K562 (cell line): ENCODE results near the gene CAPN14. TPM values are rescaled to one million over a fixed set of nuclear protein-coding genes. Genes with fewer than 3 reads are reported as not detected.

Experiments
- ATAC-seq: fragments of 200-7000 bp; cut with Tn5 transposase; 3 replicates; pipeline ENCODE4 v1.9.1; 2020; ENCODE audit warnings: moderate library complexity
- BruUV-seq: library from RNA; stranded (reverse); fragments of 400-500 nt; replicated peaks from 2 replicates; lab custom pipeline; 2021; lab: Mats Ljungman, UMichigan
- CTCF ChIA-PET: fragments of 300-600 bp; formaldehyde crosslinking; extraction: SDS; loops from one replicate; lab custom pipeline; 2021; ENCODE audit warnings: low intra/inter-chr PET ratio; lab: Yijun Ruan, JAX
- POLR2A ChIA-PET: fragments of 300-600, 350-650 bp; sonication (Branson Sonifier 250); formaldehyde crosslinking; extraction: SDS; loops from one replicate; lab custom pipeline; 2021; ENCODE audit warnings: antibody characterized with exemption, inconsistent platforms; lab: Yijun Ruan, JAX
- DNase-seq, 4 experiments: peaks; one replicate each; pipeline versions ENCODE4 v3.0.0 to v3.0.0-alpha.2; 2011 to 2018; ENCODE audit warnings: low spot score in 3 of 4, mixed read lengths in 3 of 4; ENCODE audit errors: extremely low read depth in 1 of 4
- FAIRE-seq: peaks from 2 replicates; lab custom pipeline; 2011; peaks lifted over from hg19 to GRCh38; lab: Jason Lieb, UNC
- H2AFZ ChIP-seq: 2 replicates; pipeline ENCODE4 v1.6.0; 2011; ENCODE audit warnings: low read depth, low read length, control low read depth, inconsistent platforms
- H3K27ac ChIP-seq: fragments of 200-600 bp; 3 replicates; pipeline ENCODE4 v1.8.0; 2011; ENCODE audit warnings: low read depth, mild to moderate bottlenecking, control low read depth, inconsistent platforms, low read length, moderate library complexity, mixed read lengths; ENCODE audit errors: extremely low read depth
- H3K27me3 ChIP-seq, 2 experiments: fragments of 300-600 bp in 1 of 2; 2 replicates in 1 of 2; 3 replicates in 1 of 2; pipeline versions ENCODE4 v1.6.0 to v1.8.0; 2011; ENCODE audit warnings: inconsistent platforms in 2 of 2, low read length in 2 of 2, mild to moderate bottlenecking in 1 of 2, mixed read lengths in 1 of 2, moderate library complexity in 1 of 2; ENCODE audit not compliant: control insufficient read depth in 2 of 2, insufficient read depth in 2 of 2
- H3K36me3 ChIP-seq: fragments of 300-600 bp; 3 replicates; pipeline ENCODE4 v1.8.0; 2011; ENCODE audit warnings: mild to moderate bottlenecking, low read length, inconsistent platforms; ENCODE audit not compliant: control insufficient read depth, insufficient read depth
- H3K4me1 ChIP-seq, 2 experiments: fragments of 200-600 bp in 1 of 2; replicated peaks in 1 of 2; 2 replicates in 1 of 2; 3 replicates in 1 of 2; pipeline versions ENCODE4 v1.5.1 to v1.8.0; 2011; ENCODE audit warnings: inconsistent platforms in 2 of 2, low read length in 2 of 2, mild to moderate bottlenecking in 1 of 2, mixed read lengths in 1 of 2, moderate library complexity in 1 of 2; ENCODE audit not compliant: control insufficient read depth in 2 of 2, insufficient read depth in 2 of 2
- H3K4me2 ChIP-seq: 2 replicates; pipeline ENCODE4 v1.6.1; 2011; ENCODE audit warnings: low read length, control low read depth, inconsistent platforms, mixed read lengths; ENCODE audit not compliant: insufficient read depth
- H3K4me3 ChIP-seq: fragments of 200-600 bp; sonication (generic), shearing (Covaris generic); 2 replicates; pipeline ENCODE4 v1.5.1; 2016; ENCODE audit warnings: control low read depth, inconsistent platforms
- H3K79me2 ChIP-seq: fragments of 200-600 bp; 3 replicates; pipeline ENCODE4 v1.8.0; 2011; ENCODE audit warnings: low read length, inconsistent platforms; ENCODE audit not compliant: control insufficient read depth, insufficient read depth
- H3K9ac ChIP-seq, 2 experiments: 2 replicates each; pipeline versions ENCODE4 v1.6.0 to v1.6.1; 2011; ENCODE audit warnings: low read depth in 2 of 2, low read length in 2 of 2, control low read depth in 1 of 2, inconsistent platforms in 1 of 2, mild to moderate bottlenecking in 1 of 2, mixed read lengths in 1 of 2; ENCODE audit not compliant: insufficient read depth in 1 of 2
- H3K9me1 ChIP-seq: one replicate; pipeline ENCODE4 v1.6.0; 2011; ENCODE audit warnings: inconsistent platforms, mild to moderate bottlenecking, low read length, moderate library complexity; ENCODE audit not compliant: control insufficient read depth, insufficient read depth
- H3K9me3 ChIP-seq: replicated peaks from 2 replicates; pipeline ENCODE4 v1.5.1; 2011; ENCODE audit warnings: low read depth, low read length, inconsistent platforms; ENCODE audit not compliant: control insufficient read depth, insufficient read depth
- H4K20me1 ChIP-seq: replicated peaks from 2 replicates; pipeline ENCODE4 v1.6.1; 2011; ENCODE audit warnings: low read length, inconsistent platforms, mixed read lengths; ENCODE audit not compliant: control insufficient read depth, insufficient read depth
- EHMT2 ChIP-seq: fragments of 450-650 bp; IDR thresholded peaks from 2 replicates; pipeline ENCODE4 v1.6.1; 2018; ENCODE audit warnings: antibody characterized with exemption
- ESRRB ChIP-seq: fragments of 250-450 bp; sonication (Bioruptor Pico); IDR thresholded peaks from 2 replicates; pipeline ENCODE4 v1.5.0; 2020; ENCODE audit warnings: mild to moderate bottlenecking, moderate library complexity, borderline replicate concordance
- RBM25 ChIP-seq: fragments of 200-400 bp; formaldehyde crosslinking; IDR thresholded peaks from 2 replicates; pipeline ENCODE4 v1.6.1; 2018; ENCODE audit warnings: low read length, low read depth, moderate library complexity; ENCODE audit not compliant: severe bottlenecking
- SAFB ChIP-seq: fragments of 200-400 bp; formaldehyde crosslinking; IDR thresholded peaks from 2 replicates; pipeline ENCODE4 v1.6.1; 2017; ENCODE audit warnings: low read depth, low read length, borderline replicate concordance
- SOX6 ChIP-seq: fragments of 450-650 bp; IDR thresholded peaks from 2 replicates; pipeline ENCODE4 v1.6.1; 2014; ENCODE audit warnings: mild to moderate bottlenecking
- THRAP3 ChIP-seq: fragments of 450-650 bp; IDR thresholded peaks from 2 replicates; pipeline ENCODE4 v1.6.1; 2016; ENCODE audit warnings: mild to moderate bottlenecking, inconsistent platforms, borderline replicate concordance
- ZFP36 ChIP-seq: fragments of 150-350 bp; IDR thresholded peaks from 2 replicates; pipeline ENCODE4 v1.6.1; 2018; ENCODE audit warnings: low read length, low read depth; ENCODE audit not compliant: partially characterized antibody
- ZNF165 ChIP-seq: fragments of 250-450 bp; sonication (Bioruptor Pico); IDR thresholded peaks from 2 replicates; pipeline ENCODE4 v1.4.0; 2020; ENCODE audit warnings: borderline replicate concordance
- ZNF507 ChIP-seq: conservative IDR thresholded peaks from 2 replicates; pipeline ENCODE4 v1.6.1; 2017; ENCODE audit warnings: missing genetic modification characterization, missing compliant biosample characterization
- ZNF780A ChIP-seq: fragments of 250-450 bp; sonication (Bioruptor Pico); IDR thresholded peaks from 2 replicates; pipeline ENCODE4 v1.5.0; 2021; ENCODE audit warnings: mild to moderate bottlenecking
- WGBS: fragments of 100-300 bp; shearing (Covaris generic); methylation state at CpG from one replicate; pipeline ENCODE4 v1.1.6; 2016; ENCODE audit warnings: low coverage, mixed read lengths; ENCODE audit not compliant: insufficient coverage; ENCODE audit errors: missing lambda C conversion rate; 5-methylcytosine and 5-hydroxymethylcytosine counted together
- in situ Hi-C: fragments of 300-500 bp; cut with MboI; formaldehyde crosslinking; loops from 4 replicates; pipeline ENCODE4 v1.15.0; 2018; ENCODE audit warnings: inconsistent platforms, mixed read lengths
- intact Hi-C: fragments of 100-400 bp; cut with micrococcal nuclease; formaldehyde crosslinking; loops from 2 replicates; pipeline ENCODE4 v1.14.2; 2022
- polyA plus RNA-seq, 8 experiments: library from polyadenylated mRNA; depleted of rRNA in 4 of 8; stranded (reverse) in 5 of 8; unstranded in 3 of 8; fragments of >200 nt; fragmentation: Nextera tagmentation in 2 of 8; fragmentation: Illumina TruSeq in 1 of 8; extraction: Ambion mirVana in 2 of 8; extraction: Trizol in 1 of 8; gene quantifications; 2 replicates each; pipeline versions ENCODE4 v1.2.1 to v1.2.3, GENCODE V29; 2011 to 2014; ENCODE audit warnings: inconsistent platforms in 1 of 8, missing spikeins in 1 of 8
- total RNA-seq, 7 experiments: library from RNA; depleted of rRNA in 6 of 7; stranded (reverse); fragments of >200 nt in 6 of 7; fragmentation: Illumina TruSeq in 2 of 7; extraction: Trizol in 2 of 7; gene quantifications; 2 replicates each; pipeline versions ENCODE4 v1.2.1 to v1.2.3, GENCODE V29; 2011 to 2021; ENCODE audit warnings: low replicate concordance in 1 of 7

CAPN14 gene
- total and polyA plus RNA-seq, 9 of the 15 experiments (the other 6 are each of a cell fraction or from before 2014, with no cell fraction given): not detected

- Histone ChIP-seq H2AFZ (no peak overlapping the region), H3K27me3 (peaks cover 0 to 24% of the 10 kb centered on the region in 2 experiments; a peak in 2 of 5 replicates), H3K4me3 (no peak overlapping the region), H3K9me1 (no peaks in the 10 kb centered on the region), H3K36me3 (no peaks in the 10 kb centered on the region), H3K27ac (no peak overlapping the region), H4K20me1 (no peaks in the 10 kb centered on the region; the same call in 1 of the 2 replicates), H3K9ac (no peak overlapping the region), H3K4me2 (no peak overlapping the region), H3K4me1 (no peaks in the 10 kb centered on the region), H3K9me3 (no peaks in the 10 kb centered on the region), H3K79me2 (no peaks in the 10 kb centered on the region)
- no peak for DNase-seq
- BruUV-seq: no TSS peak
- no peak for FAIRE-seq
- WGBS: 4% methylated on average over 3 of the region's 3 CpGs
- no peak for TF ChIP-seq SAFB
- TF ChIP-seq ZNF780A (CRISPR knock-in tag): no peak
- TF ChIP-seq EHMT2: no peak
- TF ChIP-seq ZFP36: peak; percentile 14
- TF ChIP-seq ZNF165: no peak
- no peak for TF ChIP-seq ZNF507 (tag)
- peak; percentile 22 for TF ChIP-seq RBM25
- no peak for TF ChIP-seq ESRRB
- no peak for TF ChIP-seq THRAP3
- no peak for TF ChIP-seq SOX6
- in situ Hi-C loops: no loop called here
- ChIA-PET CTCF (no interaction called here), POLR2A (no interaction called here)
- ATAC-seq: no peak
- intact Hi-C loops: no loop called here
Measured at GRCh38 chr2:31259075-31259474, 41.8 kb upstream of the CAPN14 start.
